ENCODE results near the gene GPR108. TPM values are rescaled to one million over a fixed set of nuclear protein-coding genes. Genes with fewer than 3 reads are reported as not detected.
A peak's percentile ranks its signal among the peaks of the same experiment; 100 is the strongest.

Gene GPR108
- polyA plus RNA-seq, 3 donors, result 90.9 to 147 (median 129) TPM

GRCh38 chr19:6754653-6755463 is 17.5 kb upstream of the GPR108 start:
- Histone ChIP-seq H3K9me3 (replicated peaks in 1 of 2; ENCODE audit: control insufficient read depth in 1 of 2, insufficient read depth in 1 of 2, low read length in 2 of 2) (no peaks in the 10 kb centered on the region), H4K20me1 (ENCODE audit: insufficient read depth, low read length) (no peaks in the 10 kb centered on the region), H2AFZ (ENCODE audit: insufficient read depth, low read depth, low read length, poor library complexity, severe bottlenecking) (no peak overlapping the region), H3K36me3 (replicated peaks in 1 of 2; ENCODE audit: control insufficient read depth in 1 of 2, insufficient read depth in 2 of 2, low read length in 2 of 2) (no peaks in the 10 kb centered on the region), H3K27me3 (ENCODE audit: control insufficient read depth in 2 of 2, insufficient read depth in 2 of 2, low read length in 2 of 2) (no peaks in the 10 kb centered on the region), H3K4me2 (replicated peaks; ENCODE audit: extremely low read depth, low read length, poor library complexity, severe bottlenecking) (no peak overlapping the region), H3K4me3 (replicated peaks in 1 of 3; ENCODE audit: low read depth in 2 of 3, low read length in 3 of 3) (no peak overlapping the region), H3K4me1 (ENCODE audit: control insufficient read depth in 1 of 2, insufficient read depth in 2 of 2, low read length in 2 of 2) (peaks cover 13 to 19% of the 10 kb centered on the region in 2 donors), H3K79me2 (ENCODE audit: insufficient read depth, low read length) (no peaks in the 10 kb centered on the region), H3K27ac (ENCODE audit: low read depth in 1 of 2, low read length in 2 of 2) (no peak overlapping the region), H3K9ac (ENCODE audit: insufficient read depth, low read length, poor library complexity, severe bottlenecking) (no peak overlapping the region)
- Mint-ChIP-seq H3K27ac (peak overlapping the region in 2 of 7 donors; percentile 10 to 20), H3K9me3 (no peaks in the 10 kb centered on the region), H3K36me3 (no peaks in the 10 kb centered on the region), H3K27me3 (ENCODE audit: low read depth in 3 of 3) (peaks cover 1 to 11% (median 9%) of the 10 kb centered on the region in 3 donors), H3K4me3 (no peak overlapping the region), H3K4me1 (peaks cover 13% of the 10 kb centered on the region)
- WGBS (ENCODE audit: insufficient coverage), result 94% methylated on average over 10 of the region's 23 CpGs
- intact Hi-C loops (cut with micrococcal nuclease), result no loop called here
- TF ChIP-seq CTCF (IDR thresholded peaks at IDR 0.05), result no peak
- no peak for DNase-seq

GRCh38 chr19:6754136-6754535 is 16.8 kb upstream of the GPR108 start:
- Histone ChIP-seq H3K4me2 (replicated peaks; ENCODE audit: extremely low read depth, low read length, poor library complexity, severe bottlenecking) (peak overlapping the region; percentile 78), H3K27ac (ENCODE audit: low read depth in 1 of 2, low read length in 2 of 2) (peak overlapping the region in 1 of 2 donors; percentile 73), H3K9ac (ENCODE audit: insufficient read depth, low read length, poor library complexity, severe bottlenecking) (no peak overlapping the region), H3K36me3 (replicated peaks in 1 of 2; ENCODE audit: control insufficient read depth in 1 of 2, insufficient read depth in 2 of 2, low read length in 2 of 2) (no peaks in the 10 kb centered on the region), H3K4me1 (ENCODE audit: control insufficient read depth in 1 of 2, insufficient read depth in 2 of 2, low read length in 2 of 2) (peaks cover 13 to 19% of the 10 kb centered on the region in 2 donors), H4K20me1 (ENCODE audit: insufficient read depth, low read length) (no peaks in the 10 kb centered on the region), H3K79me2 (ENCODE audit: insufficient read depth, low read length) (no peaks in the 10 kb centered on the region), H3K4me3 (replicated peaks in 1 of 3; ENCODE audit: low read depth in 2 of 3, low read length in 3 of 3) (peak overlapping the region in 1 of 3 experiments; percentile 35), H3K9me3 (replicated peaks in 1 of 2; ENCODE audit: control insufficient read depth in 1 of 2, insufficient read depth in 1 of 2, low read length in 2 of 2) (no peaks in the 10 kb centered on the region), H2AFZ (ENCODE audit: insufficient read depth, low read depth, low read length, poor library complexity, severe bottlenecking) (peak overlapping the region; percentile 75), H3K27me3 (ENCODE audit: control insufficient read depth in 2 of 2, insufficient read depth in 2 of 2, low read length in 2 of 2) (no peaks in the 10 kb centered on the region)
- peaks cover 13% of the 10 kb centered on the region for H3K4me1 Mint-ChIP-seq
- H3K9me3 Mint-ChIP-seq, result no peaks in the 10 kb centered on the region
- H3K4me3 Mint-ChIP-seq, result no peak overlapping the region
- DNase-seq, result no peak
- intact Hi-C loops (cut with micrococcal nuclease), result no loop called here
- peaks cover 2 to 14% (median 11%) of the 10 kb centered on the region in 3 donors for H3K27me3 Mint-ChIP-seq (ENCODE audit: low read depth in 3 of 3)
- H3K27ac Mint-ChIP-seq, result no peak overlapping the region
- no peak for TF ChIP-seq CTCF (IDR thresholded peaks at IDR 0.05)
- H3K36me3 Mint-ChIP-seq, result no peaks in the 10 kb centered on the region
- 97% methylated on average over 21 of the region's 22 CpGs for WGBS (ENCODE audit: insufficient coverage)

Measured in CD14-positive monocyte (primary cell).